B cell (primary cell): ENCODE results near the gene CAPN6. TPM values are rescaled to one million over a fixed set of nuclear protein-coding genes. Genes with fewer than 3 reads are reported as not detected.

Source experiments
- ATAC-seq: fragments of 200-7000 bp; cut with Tn5 transposase; one replicate; pipeline ENCODE4 v1.10.0; 2021; ENCODE audit warnings: low read depth, mild to moderate bottlenecking, moderate number of reproducible peaks, moderate library complexity
- CTCF ChIA-PET: fragments of 350-600 bp; sonication (Branson Sonifier 250); formaldehyde crosslinking; loops from one replicate; lab custom pipeline; 2021; ENCODE audit warnings: antibody characterized with exemption, inconsistent platforms; lab: Charles Lee
- POLR2A ChIA-PET: fragments of 350-600 bp; sonication (Branson Sonifier 250); formaldehyde crosslinking; loops from one replicate; lab custom pipeline; 2021; ENCODE audit warnings: antibody characterized with exemption; lab: Charles Lee
- DNase-seq: peaks from one replicate; pipeline ENCODE4 v3.0.0; 2013
- H2AFZ ChIP-seq: 2 replicates; pipeline ENCODE4 v1.6.1; 2012; ENCODE audit warnings: mild to moderate bottlenecking, low read depth, low read length; ENCODE audit not compliant: insufficient read depth, poor library complexity, severe bottlenecking
- H3K27ac ChIP-seq, 2 donors: 1 replicate in 1 of 2; 2 replicates in 1 of 2; pipeline ENCODE4 v1.5.1; 2012 to 2013; ENCODE audit warnings: low read length in 2 of 2, mild to moderate bottlenecking in 2 of 2, moderate library complexity in 1 of 2
- H3K27me3 ChIP-seq, 4 experiments: fragments of 200-600 bp in 1 of 4; sonication (generic) in 1 of 4; replicated peaks in 1 of 4; 1 replicate in 2 of 4; 2 replicates in 2 of 4; pipeline versions ENCODE4 v1.6.1 to v1.7.0; 2013 to 2016; ENCODE audit warnings: low read length in 3 of 4, mild to moderate bottlenecking in 2 of 4, mixed read lengths in 1 of 4, moderate library complexity in 1 of 4; ENCODE audit not compliant: insufficient read depth in 4 of 4, control insufficient read depth in 3 of 4; ENCODE audit errors: control extremely low read depth in 1 of 4
- H3K36me3 ChIP-seq, 2 experiments: replicated peaks in 1 of 2; 1 replicate in 1 of 2; 2 replicates in 1 of 2; pipeline versions ENCODE4 v1.6.1 to v1.7.1; 2013; ENCODE audit warnings: low read length in 1 of 2; ENCODE audit not compliant: insufficient read depth in 2 of 2, control insufficient read depth in 1 of 2; ENCODE audit errors: control extremely low read depth in 1 of 2, extremely low read depth in 1 of 2
- H3K4me1 ChIP-seq, 2 donors: fragments of 200-600 bp in 1 of 2; sonication (generic) in 1 of 2; 1 replicate in 1 of 2; 2 replicates in 1 of 2; pipeline versions ENCODE4 v1.5.1 to v1.6.1; 2013 to 2017; ENCODE audit warnings: low read length in 2 of 2; ENCODE audit not compliant: control insufficient read depth in 2 of 2, insufficient read depth in 2 of 2
- H3K4me2 ChIP-seq: replicated peaks from 2 replicates; pipeline ENCODE3; 2012; ENCODE audit warnings: mild to moderate bottlenecking, low read depth, low read length; ENCODE audit not compliant: poor library complexity, severe bottlenecking
- H3K4me3 ChIP-seq, 5 experiments: fragments of 200-600 bp in 1 of 5; sonication (generic) in 1 of 5; 1 replicate in 3 of 5; 2 replicates in 2 of 5; pipeline versions ENCODE4 v1.5.1 to v1.7.0; 2011 to 2016; ENCODE audit warnings: low read length in 4 of 5, mild to moderate bottlenecking in 4 of 5, low read depth in 2 of 5, control low read depth in 1 of 5, moderate library complexity in 1 of 5; ENCODE audit not compliant: insufficient read depth in 1 of 5; ENCODE audit errors: control extremely low read depth in 1 of 5, extremely low read depth in 1 of 5
- H3K79me2 ChIP-seq: fragments of 200-600 bp; sonication (generic); one replicate; pipeline ENCODE4 v1.6.0; 2016; ENCODE audit warnings: low read length; ENCODE audit not compliant: control insufficient read depth, insufficient read depth
- H3K9ac ChIP-seq: fragments of 200-600 bp; sonication (generic); 2 replicates; pipeline ENCODE4 v1.6.1; 2017; ENCODE audit warnings: mild to moderate bottlenecking, low read length, moderate library complexity
- H3K9me3 ChIP-seq, 3 donors: one replicate each; pipeline versions ENCODE4 v1.6.1 to v1.7.1; 2013; ENCODE audit warnings: low read length in 2 of 3; ENCODE audit not compliant: control insufficient read depth in 2 of 3, insufficient read depth in 1 of 3; ENCODE audit errors: control extremely low read depth in 1 of 3
- H4K20me1 ChIP-seq: 2 replicates; pipeline ENCODE4 v1.6.0; 2012; ENCODE audit warnings: mild to moderate bottlenecking, low read length; ENCODE audit not compliant: insufficient read depth, control insufficient read depth, poor library complexity, severe bottlenecking
- H3K27ac Mint-ChIP-seq: one replicate; pipeline ENCODE4 v1.8.0; 2021; ENCODE audit warnings: mixed read lengths
- H3K27me3 Mint-ChIP-seq: one replicate; pipeline ENCODE4 v1.8.0; 2021; ENCODE audit warnings: mixed read lengths
- H3K4me1 Mint-ChIP-seq: one replicate; pipeline ENCODE4 v1.8.0; 2021; ENCODE audit warnings: mixed read lengths
- H3K4me3 Mint-ChIP-seq: one replicate; pipeline ENCODE4 v1.8.0; 2021; ENCODE audit warnings: mixed read lengths
- H3K9me3 Mint-ChIP-seq: one replicate; pipeline ENCODE4 v1.8.0; 2022; ENCODE audit warnings: mixed read lengths; ENCODE audit not compliant: insufficient read depth
- EZH2 ChIP-seq: IDR thresholded peaks from 2 replicates; pipeline ENCODE4 v1.6.1; 2012; ENCODE audit warnings: borderline replicate concordance, low read depth, mild to moderate bottlenecking, moderate library complexity, low read length; ENCODE audit not compliant: insufficient read depth, poor library complexity, severe bottlenecking
- WGBS: methylation state at CpG from one replicate; pipeline ENCODE4 v1.1.5; 2013; ENCODE audit warnings: missing lambda C conversion rate; ENCODE audit not compliant: insufficient coverage; 5-methylcytosine and 5-hydroxymethylcytosine counted together
- intact Hi-C: fragments of 100-400 bp; cut with micrococcal nuclease; formaldehyde crosslinking; loops from one replicate; pipeline ENCODE4 v1.10.0; 2022
- polyA plus RNA-seq: library from polyadenylated mRNA; depleted of rRNA; stranded (reverse); fragments of >200 nt; gene quantifications from 2 replicates; pipeline ENCODE4 v1.2.3, GENCODE V29; 2012
- total RNA-seq, 2 donors: library from RNA; stranded (reverse); fragments of 120-200 nt in 1 of 2; gene quantifications; 1 replicate in 1 of 2; 2 replicates in 1 of 2; pipeline versions ENCODE4 v1.2.3 to v1.2.4, GENCODE V29; 2013 to 2022
- TF ChIP-seq, protein P1 (sequence below): fragments of 200-600 bp; IDR thresholded peaks from one replicate; pipeline ENCODE4 v1.8.0; 2022; ENCODE audit warnings: antibody characterized with exemption, mild to moderate bottlenecking

Gene CAPN6
- total and polyA plus RNA-seq, 2 donors (not counting 1 experiment from before 2014, with no cell fraction given) = not detected

GRCh38 chrX:111265486-111265885 is 4.8 kb downstream of the CAPN6 start:
- intact Hi-C loops = no loop called here
- ATAC-seq (no peak), DNase-seq (no peak)
- Histone ChIP-seq H4K20me1 (no peaks in the 10 kb centered on the region), H3K4me3 (no peak overlapping the region), H3K27me3 (no peaks in the 10 kb centered on the region), H3K4me2 (no peak overlapping the region), H3K9me3 (no peaks in the 10 kb centered on the region), H3K79me2 (no peaks in the 10 kb centered on the region), H3K27ac (no peak overlapping the region), H3K9ac (no peak overlapping the region), H3K36me3 (no peaks in the 10 kb centered on the region), H3K4me1 (no peaks in the 10 kb centered on the region), H2AFZ (no peak overlapping the region)
- CTCF ChIA-PET = no interaction called here
- POLR2A ChIA-PET = no interaction called here
- Mint-ChIP-seq H3K4me3 (no peak overlapping the region), H3K4me1 (no peaks in the 10 kb centered on the region), H3K27me3 (no peaks in the 10 kb centered on the region), H3K27ac (no peak overlapping the region), H3K9me3 (no peaks in the 10 kb centered on the region)
- WGBS = no CpG with 5 or more reads among the region's 2 CpGs
- TF ChIP-seq, protein P1, sequence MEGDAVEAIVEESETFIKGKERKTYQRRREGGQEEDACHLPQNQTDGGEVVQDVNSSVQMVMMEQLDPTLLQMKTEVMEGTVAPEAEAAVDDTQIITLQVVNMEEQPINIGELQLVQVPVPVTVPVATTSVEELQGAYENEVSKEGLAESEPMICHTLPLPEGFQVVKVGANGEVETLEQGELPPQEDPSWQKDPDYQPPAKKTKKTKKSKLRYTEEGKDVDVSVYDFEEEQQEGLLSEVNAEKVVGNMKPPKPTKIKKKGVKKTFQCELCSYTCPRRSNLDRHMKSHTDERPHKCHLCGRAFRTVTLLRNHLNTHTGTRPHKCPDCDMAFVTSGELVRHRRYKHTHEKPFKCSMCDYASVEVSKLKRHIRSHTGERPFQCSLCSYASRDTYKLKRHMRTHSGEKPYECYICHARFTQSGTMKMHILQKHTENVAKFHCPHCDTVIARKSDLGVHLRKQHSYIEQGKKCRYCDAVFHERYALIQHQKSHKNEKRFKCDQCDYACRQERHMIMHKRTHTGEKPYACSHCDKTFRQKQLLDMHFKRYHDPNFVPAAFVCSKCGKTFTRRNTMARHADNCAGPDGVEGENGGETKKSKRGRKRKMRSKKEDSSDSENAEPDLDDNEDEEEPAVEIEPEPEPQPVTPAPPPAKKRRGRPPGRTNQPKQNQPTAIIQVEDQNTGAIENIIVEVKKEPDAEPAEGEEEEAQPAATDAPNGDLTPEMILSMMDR = no peak
- TF ChIP-seq EZH2 = no peak

DNA sequence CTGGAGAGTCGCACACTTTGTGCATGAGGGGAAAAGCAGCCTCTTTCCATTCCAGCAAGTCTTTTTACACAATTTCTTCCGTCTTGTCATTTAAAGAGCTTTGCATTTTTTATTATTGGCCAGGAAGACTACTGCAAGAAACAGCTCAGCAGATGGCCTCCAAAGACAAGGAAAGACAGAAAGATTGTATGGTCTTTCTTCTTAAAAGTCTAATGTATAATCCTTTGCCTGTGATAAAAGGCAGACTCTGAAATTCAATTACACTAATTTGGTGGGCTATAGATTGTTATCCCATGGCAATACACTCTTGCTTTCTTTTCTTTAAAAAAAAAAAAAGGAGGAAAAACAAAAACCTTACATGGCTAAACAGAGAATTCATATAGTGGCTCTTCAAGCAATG is 5.9 kb downstream of the CAPN6 start:
- Mint-ChIP-seq H3K27me3 (no peaks in the 10 kb centered on the region), H3K4me1 (no peaks in the 10 kb centered on the region), H3K27ac (no peak overlapping the region), H3K4me3 (no peak overlapping the region), H3K9me3 (no peaks in the 10 kb centered on the region)
- Histone ChIP-seq H3K4me1 (no peaks in the 10 kb centered on the region), H2AFZ (no peak overlapping the region), H3K4me2 (no peak overlapping the region), H3K27ac (no peak overlapping the region), H3K4me3 (no peak overlapping the region), H3K36me3 (no peaks in the 10 kb centered on the region), H3K79me2 (no peaks in the 10 kb centered on the region), H3K9me3 (no peaks in the 10 kb centered on the region), H3K9ac (no peak overlapping the region), H4K20me1 (no peaks in the 10 kb centered on the region), H3K27me3 (no peaks in the 10 kb centered on the region)
- DNase-seq = no peak
- ChIA-PET POLR2A (no interaction called here), CTCF (no interaction called here)
- TF ChIP-seq, protein P1 = no peak
- no peak for TF ChIP-seq EZH2
- intact Hi-C loops = no loop called here
- ATAC-seq = no peak
- WGBS = no CpG with 5 or more reads among the region's 2 CpGs
